HepG2 (cell line): ENCODE data around the gene WDR45B. TPM values are rescaled to one million over a fixed set of nuclear protein-coding genes. Genes with fewer than 3 reads are reported as not detected.

ENCODE experiments used
- ESRRA ChIP-seq: sonication (generic); formaldehyde crosslinking; IDR thresholded peaks from 2 replicates; pipeline ENCODE4 v1.5.1; 2020; ENCODE audit warnings: mild to moderate bottlenecking, low read depth, missing genetic modification reagents
- GLI4 ChIP-seq: sonication (generic); formaldehyde crosslinking; IDR thresholded peaks from 2 replicates; pipeline ENCODE4 v1.5.1; 2020; ENCODE audit warnings: missing genetic modification reagents, mild to moderate bottlenecking, moderate library complexity, borderline replicate concordance
- HES4 ChIP-seq: sonication (generic); formaldehyde crosslinking; IDR thresholded peaks from 2 replicates; pipeline ENCODE4 v1.9.0; 2021; ENCODE audit warnings: mild to moderate bottlenecking, missing genetic modification reagents, borderline replicate concordance
- MAFK ChIP-seq, 2 experiments: IDR thresholded peaks in 1 of 2; conservative IDR thresholded peaks in 1 of 2; 2 replicates each; pipeline ENCODE4 v1.6.1; 2011; ENCODE audit warnings: improper control_type of control experiment in 2 of 2, low read length in 2 of 2
- MZF1 ChIP-seq: sonication (generic); formaldehyde crosslinking; IDR thresholded peaks from 2 replicates; pipeline ENCODE4 v1.8.1; 2023; ENCODE audit warnings: mild to moderate bottlenecking, missing genetic modification reagents, borderline replicate concordance
- NRL ChIP-seq: sonication (generic); formaldehyde crosslinking; IDR thresholded peaks from 2 replicates; pipeline ENCODE4 v1.5.0; 2020; ENCODE audit warnings: missing genetic modification reagents, mild to moderate bottlenecking, moderate library complexity, borderline replicate concordance
- PATZ1 ChIP-seq: sonication (generic); formaldehyde crosslinking; IDR thresholded peaks from 2 replicates; pipeline ENCODE4 v1.4.0; 2020; ENCODE audit warnings: missing genetic modification reagents
- POLR2AphosphoS5 ChIP-seq: IDR thresholded peaks from 2 replicates; pipeline ENCODE4 v1.6.1; 2012; ENCODE audit warnings: low read depth, low read length
- SNAI1 ChIP-seq: sonication (generic); formaldehyde crosslinking; IDR thresholded peaks from 2 replicates; pipeline ENCODE4 v1.5.0; 2020; ENCODE audit warnings: mild to moderate bottlenecking, missing genetic modification reagents, borderline replicate concordance
- SNRNP70 ChIP-seq: fragments of 200-400 bp; formaldehyde crosslinking; IDR thresholded peaks from 2 replicates; pipeline ENCODE4 v1.6.1; 2017; ENCODE audit warnings: mild to moderate bottlenecking, low read depth, low read length, moderate library complexity
- SRSF1 ChIP-seq: fragments of 200-400 bp; formaldehyde crosslinking; optimal IDR thresholded peaks from 2 replicates; pipeline ENCODE3; 2017; ENCODE audit warnings: mild to moderate bottlenecking, low read depth, low read length, moderate library complexity
- ZBTB26 ChIP-seq: IDR thresholded peaks from 2 replicates; pipeline ENCODE4 v1.6.1; 2016; ENCODE audit warnings: missing compliant biosample characterization, missing genetic modification reagents, borderline replicate concordance
- ZNF280B ChIP-seq: sonication (generic); formaldehyde crosslinking; IDR thresholded peaks from 2 replicates; pipeline ENCODE4 v1.5.0; 2020; ENCODE audit warnings: missing genetic modification reagents, mild to moderate bottlenecking, borderline replicate concordance
- ZNF441 ChIP-seq: sonication (generic); formaldehyde crosslinking; IDR thresholded peaks from 2 replicates; pipeline ENCODE4 v1.7.0; 2021; ENCODE audit warnings: missing genetic modification reagents, borderline replicate concordance
- ZNF564 ChIP-seq: sonication (generic); formaldehyde crosslinking; IDR thresholded peaks from 2 replicates; pipeline ENCODE4 v1.8.1; 2023; ENCODE audit warnings: mild to moderate bottlenecking, missing genetic modification reagents
- polyA plus RNA-seq, 8 experiments: library from polyadenylated mRNA; depleted of rRNA in 3 of 8; stranded (reverse) in 7 of 8; unstranded in 1 of 8; fragments of >200 nt; fragmentation: Illumina TruSeq in 4 of 8; extraction: Trizol in 4 of 8; gene quantifications; 2 replicates each; pipeline versions ENCODE4 v1.2.1 to v1.2.3, GENCODE V29; 2011 to 2016; ENCODE audit warnings: low read depth in 4 of 8, missing spikeins in 1 of 8, mixed read lengths in 1 of 8; ENCODE audit not compliant: insufficient read depth in 1 of 8
- total RNA-seq, 5 experiments: library from RNA; depleted of rRNA; stranded (reverse); fragments of >200 nt; fragmentation: Illumina TruSeq; extraction: Trizol; gene quantifications; 2 replicates each; pipeline ENCODE4 v1.2.3, GENCODE V29; 2016; ENCODE audit warnings: low read depth in 1 of 5

Gene WDR45B
- total and polyA plus RNA-seq, 2 of the 13 experiments (the other 11 are each of a cell fraction or from before 2014, with no cell fraction given): 86.2 to 155 TPM

GRCh38 chr17:82648742-82649331, 593 bp upstream of the WDR45B start (continued):
- TF ChIP-seq ZBTB26 (no peak), SRSF1 (peak; percentile 69), MAFK (conservative IDR thresholded peaks at IDR 0.05 in 1 of 2, IDR thresholded peaks at IDR 0.05 in 1 of 2; ENCODE audit: low read length in 2 of 2) (no peak), SNRNP70 (no peak), PATZ1 (CRISPR knock-in tag) (peak; percentile 28; the same call in 1 of the 2 replicates), GLI4 (CRISPR knock-in tag) (0 out of 2 replicates have a peak, but pooled peaks have one; percentile 9), NRL (CRISPR knock-in tag) (0 out of 2 replicates have a peak, but pooled peaks have one; percentile 45), ZNF441 (CRISPR knock-in tag) (0 out of 2 replicates have a peak, but pooled peaks have one; percentile 8), SNAI1 (CRISPR knock-in tag) (peak; percentile 36; the same call in 1 of the 2 replicates), POLR2AphosphoS5 (peak; percentile 52; the same call in 1 of the 2 replicates), ZNF564 (CRISPR knock-in tag) (peak; percentile 24; the same call in 1 of the 2 replicates), HES4 (CRISPR knock-in tag) (peak; percentile 69; the same call in 1 of the 2 replicates), MZF1 (CRISPR knock-in tag) (0 out of 2 replicates have a peak, but pooled peaks have one; percentile 25), ZNF280B (CRISPR knock-in tag) (peak; percentile 41; the same call in 1 of the 2 replicates), ESRRA (CRISPR knock-in tag) (no peak)
